ENCODE results near the gene NSG2. TPM values are rescaled to one million over a fixed set of nuclear protein-coding genes. Genes with fewer than 3 reads are reported as not detected.

The NSG2 gene
- total RNA-seq, 1 experiment from 2014 or later: not detected

DNA sequence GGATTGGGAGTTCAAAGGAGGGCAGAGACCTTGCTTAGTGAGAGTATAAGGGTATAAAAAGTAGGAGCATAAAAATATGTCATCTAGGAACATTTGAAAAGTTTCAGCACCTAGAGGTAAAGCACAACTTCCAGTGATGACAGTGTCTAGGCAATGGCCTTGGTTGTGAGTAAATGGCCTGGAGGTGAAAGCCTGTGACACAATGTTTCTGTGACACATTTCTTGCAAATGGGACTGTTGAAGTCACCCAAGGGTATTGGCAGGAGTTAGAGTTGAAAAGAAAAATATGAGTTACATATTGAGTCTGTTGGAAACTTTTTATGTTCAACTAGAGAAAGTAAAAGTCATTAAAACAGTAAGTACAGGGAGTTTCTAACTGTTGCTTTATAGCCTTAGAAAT lies 41.7 kb upstream of the NSG2 start:
- intact Hi-C loops (cut with micrococcal nuclease): no loop called here
- Mint-ChIP-seq H3K4me1 (ENCODE audit: insufficient read depth, unreplicated experiment) (peaks cover 5% of the 10 kb centered on the region), H3K4me3 (ENCODE audit: unreplicated experiment) (no peak overlapping the region), H3K27me3 (ENCODE audit: insufficient read depth, unreplicated experiment) (peaks cover 16% of the 10 kb centered on the region), H3K27ac (ENCODE audit: low read depth, unreplicated experiment) (no peak overlapping the region), H3K36me3 (ENCODE audit: insufficient read depth, unreplicated experiment) (no peaks in the 10 kb centered on the region), H3K9me3 (ENCODE audit: unreplicated experiment) (no peaks in the 10 kb centered on the region)
- no peak for DNase-seq (ENCODE audit: unreplicated experiment)
- TF ChIP-seq, protein P1, sequence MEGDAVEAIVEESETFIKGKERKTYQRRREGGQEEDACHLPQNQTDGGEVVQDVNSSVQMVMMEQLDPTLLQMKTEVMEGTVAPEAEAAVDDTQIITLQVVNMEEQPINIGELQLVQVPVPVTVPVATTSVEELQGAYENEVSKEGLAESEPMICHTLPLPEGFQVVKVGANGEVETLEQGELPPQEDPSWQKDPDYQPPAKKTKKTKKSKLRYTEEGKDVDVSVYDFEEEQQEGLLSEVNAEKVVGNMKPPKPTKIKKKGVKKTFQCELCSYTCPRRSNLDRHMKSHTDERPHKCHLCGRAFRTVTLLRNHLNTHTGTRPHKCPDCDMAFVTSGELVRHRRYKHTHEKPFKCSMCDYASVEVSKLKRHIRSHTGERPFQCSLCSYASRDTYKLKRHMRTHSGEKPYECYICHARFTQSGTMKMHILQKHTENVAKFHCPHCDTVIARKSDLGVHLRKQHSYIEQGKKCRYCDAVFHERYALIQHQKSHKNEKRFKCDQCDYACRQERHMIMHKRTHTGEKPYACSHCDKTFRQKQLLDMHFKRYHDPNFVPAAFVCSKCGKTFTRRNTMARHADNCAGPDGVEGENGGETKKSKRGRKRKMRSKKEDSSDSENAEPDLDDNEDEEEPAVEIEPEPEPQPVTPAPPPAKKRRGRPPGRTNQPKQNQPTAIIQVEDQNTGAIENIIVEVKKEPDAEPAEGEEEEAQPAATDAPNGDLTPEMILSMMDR (IDR thresholded peaks at IDR 0.05; ENCODE audit: unreplicated experiment): no peak
- POLR2A ChIA-PET: no interaction called here
- no TSS peak for BruUV-seq (replicated peaks)
- CTCF ChIA-PET: no interaction called here

DNA sequence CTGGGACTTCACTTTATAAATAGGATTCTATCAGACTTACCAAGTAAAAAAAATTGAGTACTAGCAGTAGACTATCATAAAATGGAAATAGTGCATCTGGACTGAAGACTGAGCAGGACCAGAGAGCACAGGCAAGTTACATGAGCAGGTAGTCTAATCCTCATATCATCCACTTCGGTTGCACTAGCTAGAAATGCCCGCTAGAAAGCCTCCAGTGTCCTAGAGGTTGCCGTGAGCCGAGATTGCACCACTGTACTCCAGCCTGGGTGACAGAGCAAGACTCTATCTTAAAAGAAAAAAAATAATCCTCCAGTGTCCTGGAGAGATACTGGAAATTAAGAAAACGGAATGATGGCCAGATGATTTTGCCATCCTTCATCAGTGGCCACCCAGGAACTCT lies 36.6 kb upstream of the NSG2 start:
- no peaks in the 10 kb centered on the region for H3K36me3 Mint-ChIP-seq (ENCODE audit: insufficient read depth, unreplicated experiment)
- ChIA-PET POLR2A (interaction anchor here (1.4 kb wide), 1 partner anchor 15 kb away, joined by 6 read pairs; no protein-coding TSS in a partner anchor), CTCF (interaction anchor here (0.6 kb wide), 1 partner anchor 248 kb away, joined by 3 read pairs; no protein-coding TSS in a partner anchor)
- TF ChIP-seq, protein P1 (IDR thresholded peaks at IDR 0.05; ENCODE audit: unreplicated experiment): no peak
- BruUV-seq (replicated peaks): no TSS peak
- intact Hi-C loops (cut with micrococcal nuclease): no loop called here
- H3K9me3 Mint-ChIP-seq (ENCODE audit: unreplicated experiment): no peaks in the 10 kb centered on the region
- no peaks in the 10 kb centered on the region for H3K4me1 Mint-ChIP-seq (ENCODE audit: insufficient read depth, unreplicated experiment)
- H3K4me3 Mint-ChIP-seq (ENCODE audit: unreplicated experiment): no peak overlapping the region
- no peak overlapping the region for H3K27ac Mint-ChIP-seq (ENCODE audit: low read depth, unreplicated experiment)
- no peak for DNase-seq (ENCODE audit: unreplicated experiment)
- H3K27me3 Mint-ChIP-seq (ENCODE audit: insufficient read depth, unreplicated experiment): peaks cover 17% of the 10 kb centered on the region

DNA sequence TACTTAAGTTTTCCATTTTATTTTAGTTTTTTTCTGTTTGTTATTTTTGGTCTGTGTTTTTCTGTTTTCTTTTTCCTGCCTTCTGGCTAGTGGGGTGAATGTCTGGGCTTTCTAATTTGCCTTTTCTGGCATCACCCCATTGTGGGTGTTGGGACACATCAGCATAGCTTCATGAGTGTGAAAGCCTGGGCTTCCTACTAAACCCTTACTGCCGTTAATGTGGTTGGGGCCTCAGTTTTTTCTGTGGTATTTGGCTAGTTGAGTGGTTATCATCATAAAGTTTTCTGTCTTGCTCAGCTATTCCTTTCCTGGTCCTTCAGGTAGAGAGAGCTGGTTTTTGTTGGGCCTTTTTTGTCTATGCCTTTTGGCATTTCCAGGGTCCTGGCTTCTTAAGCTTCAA lies 35.1 kb upstream of the NSG2 start:
- CTCF ChIA-PET: interaction anchor here (0.6 to 1.9 kb wide), 5 partner anchors 34 to 975 kb away, joined by 3 to 9 read pairs (median 4); no protein-coding TSS in a partner anchor

DNA sequence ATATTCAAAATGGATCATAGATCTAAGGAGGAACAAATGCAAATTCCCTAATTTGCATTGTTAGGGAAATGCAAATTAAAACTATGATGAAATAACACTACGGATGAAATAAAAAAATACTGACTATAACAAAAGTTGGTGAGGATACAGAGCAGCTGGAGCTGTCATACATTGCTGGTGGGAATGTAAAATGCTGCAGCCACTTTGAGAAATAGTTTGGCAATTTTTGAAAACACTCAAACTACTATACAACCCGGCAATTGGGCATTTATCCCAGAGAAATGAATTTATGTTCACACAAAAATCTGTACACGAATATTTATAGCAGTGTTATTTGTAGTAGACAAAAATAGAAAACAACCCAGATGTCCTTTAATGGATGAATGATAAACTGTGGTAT lies 34.1 kb upstream of the NSG2 start:
- Mint-ChIP-seq H3K9me3 (ENCODE audit: unreplicated experiment) (no peaks in the 10 kb centered on the region), H3K36me3 (ENCODE audit: insufficient read depth, unreplicated experiment) (no peaks in the 10 kb centered on the region), H3K4me1 (ENCODE audit: insufficient read depth, unreplicated experiment) (no peaks in the 10 kb centered on the region), H3K27ac (ENCODE audit: low read depth, unreplicated experiment) (no peak overlapping the region), H3K27me3 (ENCODE audit: insufficient read depth, unreplicated experiment) (peaks cover 15% of the 10 kb centered on the region), H3K4me3 (ENCODE audit: unreplicated experiment) (no peak overlapping the region)
- intact Hi-C loops (cut with micrococcal nuclease): no loop called here
- ChIA-PET POLR2A (no interaction called here), CTCF (interaction anchor here (1.4 to 1.9 kb wide), 2 partner anchors 33 to 306 kb away, joined by 4 to 9 read pairs; no protein-coding TSS in a partner anchor)
- TF ChIP-seq, protein P1 (IDR thresholded peaks at IDR 0.05; ENCODE audit: unreplicated experiment): no peak
- DNase-seq (ENCODE audit: unreplicated experiment): no peak
- BruUV-seq (replicated peaks): no TSS peak

More for the DNA sequence above, 35.1 kb upstream of the NSG2 start:
- no peak for DNase-seq (ENCODE audit: unreplicated experiment)
- intact Hi-C loops (cut with micrococcal nuclease): no loop called here
- Mint-ChIP-seq H3K4me3 (ENCODE audit: unreplicated experiment) (no peak overlapping the region), H3K4me1 (ENCODE audit: insufficient read depth, unreplicated experiment) (no peaks in the 10 kb centered on the region), H3K27me3 (ENCODE audit: insufficient read depth, unreplicated experiment) (peaks cover 15% of the 10 kb centered on the region), H3K27ac (ENCODE audit: low read depth, unreplicated experiment) (no peak overlapping the region), H3K36me3 (ENCODE audit: insufficient read depth, unreplicated experiment) (no peaks in the 10 kb centered on the region), H3K9me3 (ENCODE audit: unreplicated experiment) (no peaks in the 10 kb centered on the region)
- TF ChIP-seq, protein P1 (IDR thresholded peaks at IDR 0.05; ENCODE audit: unreplicated experiment): no peak
- no TSS peak for BruUV-seq (replicated peaks)
- POLR2A ChIA-PET: interaction anchor here (0.7 to 1.4 kb wide), 2 partner anchors 14 to 311 kb away, joined by 3 to 6 read pairs; no protein-coding TSS in a partner anchor
